BJ (cell line): ENCODE results near the gene KREMEN1. TPM values are rescaled to one million over a fixed set of nuclear protein-coding genes. Genes with fewer than 3 reads are reported as not detected.

Experiments used
- CTCF ChIA-PET: fragments of 350-600 bp; formaldehyde crosslinking; extraction: SDS; loops from one replicate; lab custom pipeline; 2021; ENCODE audit warnings: antibody characterized with exemption, inconsistent platforms; lab: Yijun Ruan, JAX
- POLR2A ChIA-PET: fragments of 300-600 bp; sonication (Branson Sonifier 250); formaldehyde crosslinking; extraction: SDS; loops from one replicate; lab custom pipeline; 2021; ENCODE audit warnings: antibody characterized with exemption; lab: Charles Lee
- DNase-seq: peaks from one replicate; pipeline ENCODE4 v3.0.0-alpha.2; 2011; ENCODE audit warnings: low read depth
- H3K27me3 ChIP-seq: 2 replicates; pipeline ENCODE4 v1.6.0; 2011; ENCODE audit warnings: low read length; ENCODE audit not compliant: control insufficient read depth, insufficient read depth
- H3K36me3 ChIP-seq: 2 replicates; pipeline ENCODE4 v1.5.1; 2011; ENCODE audit warnings: low read length; ENCODE audit not compliant: control insufficient read depth, insufficient read depth
- H3K4me3 ChIP-seq: 2 replicates; pipeline ENCODE4 v1.5.1; 2011; ENCODE audit warnings: low read depth, mild to moderate bottlenecking, control low read depth, low read length
- CTCF ChIP-seq: IDR thresholded peaks from 2 replicates; pipeline ENCODE4 v1.5.1; 2011; ENCODE audit warnings: low read depth, mild to moderate bottlenecking, control low read depth, inconsistent platforms, low read length, moderate library complexity; ENCODE audit not compliant: insufficient read depth
- polyA plus RNA-seq: library from polyadenylated mRNA; depleted of rRNA; stranded (reverse); fragments of >200 nt; gene quantifications from 2 replicates; pipeline ENCODE4 v1.2.3, GENCODE V29; 2011

The KREMEN1 gene
- polyA plus RNA-seq, 1 experiment: 2.1 TPM

- CTCF ChIA-PET: interaction anchor here (1.9 kb wide), 1 partner anchor 14 kb away, joined by 4 read pairs; no protein-coding TSS in a partner anchor
- no peak for DNase-seq
- no peak for TF ChIP-seq CTCF
- Histone ChIP-seq H3K27me3 (peaks cover 9% of the 10 kb centered on the region; the same call in 1 of the 2 replicates), H3K4me3 (no peak overlapping the region), H3K36me3 (no peaks in the 10 kb centered on the region)
- POLR2A ChIA-PET: no interaction called here
Observed at GRCh38 chr22:29062286-29062821, 10.5 kb upstream of the KREMEN1 start.

- CTCF ChIA-PET: interaction anchor here (0.8 to 1.2 kb wide), 2 partner anchors 89 to 1674 kb away, joined by 3 to 5 read pairs; no protein-coding TSS in a partner anchor
- POLR2A ChIA-PET: interaction anchor here (0.6 kb wide), 1 partner anchor 13 kb away, joined by 5 read pairs; no protein-coding TSS in a partner anchor
- no peak for TF ChIP-seq CTCF
Observed at GRCh38 chr22:29065468-29066190, 7.2 kb upstream of the KREMEN1 start.

GRCh38 chr22:29069463-29069862 is 3.4 kb upstream of the KREMEN1 start:
- no peaks in the 10 kb centered on the region for H3K36me3 ChIP-seq
- ChIA-PET POLR2A (no interaction called here), CTCF (interaction anchor here (1.0 to 1.8 kb wide), 2 partner anchors 85 to 214 kb away, joined by 3 to 4 read pairs; no protein-coding TSS in a partner anchor)
- TF ChIP-seq CTCF: no peak
- peaks cover 12% of the 10 kb centered on the region for H3K27me3 ChIP-seq
- H3K4me3 ChIP-seq: no peak overlapping the region
- DNase-seq: no peak

More at GRCh38 chr22:29065468-29066190, 7.2 kb upstream of the KREMEN1 start:
- Histone ChIP-seq H3K36me3 (no peaks in the 10 kb centered on the region), H3K27me3 (peaks cover 11% of the 10 kb centered on the region), H3K4me3 (no peak overlapping the region)
- DNase-seq: no peak

- no peaks in the 10 kb centered on the region for H3K36me3 ChIP-seq
- H3K27me3 ChIP-seq: peaks cover 13% of the 10 kb centered on the region
- POLR2A ChIA-PET: no interaction called here
- CTCF ChIA-PET: interaction anchor here (1.0 to 1.8 kb wide), 2 partner anchors 84 to 215 kb away, joined by 3 to 4 read pairs; no protein-coding TSS in a partner anchor
- no peak overlapping the region for H3K4me3 ChIP-seq
- DNase-seq: no peak
- no peak for TF ChIP-seq CTCF
Observed at GRCh38 chr22:29070490-29070889, 2.3 kb upstream of the KREMEN1 start.
